GM18951 (cell line): ENCODE measurements around the gene PRKCE.
"Not testable (repeated sequence)": the region's sequence is repeated elsewhere in the genome, so short reads cannot be mapped to it uniquely, and the experiment has no call there.

Experiments
- POLR2A ChIP-seq: IDR thresholded peaks from 4 replicates; pipeline ENCODE4 v1.6.1; 2011; ENCODE audit warnings: mild to moderate bottlenecking; ENCODE audit not compliant: insufficient read length, insufficient read depth; ENCODE audit errors: extremely low read depth
- in situ Hi-C: fragments of 300-500 bp; cut with MboI; formaldehyde crosslinking; loops from one replicate; pipeline ENCODE4 v1.12.0; 2022; ENCODE audit warnings: low sequenced_read_pairs, mixed read lengths, inconsistent platforms; ENCODE audit not compliant: unreplicated experiment

The PRKCE gene

GRCh38 chr2:45907592-45907991, 256.1 kb downstream of the PRKCE start:
- no peak for TF ChIP-seq POLR2A
- in situ Hi-C loops = no loop called here

- TF ChIP-seq POLR2A = no peak
- in situ Hi-C loops = no loop called here
Observed at GRCh38 chr2:45908316-45909170, 257.1 kb downstream of the PRKCE start.

GRCh38 chr2:45909171-45909565, 257.7 kb downstream of the PRKCE start:
- no peak for TF ChIP-seq POLR2A
- in situ Hi-C loops = no loop called here

GRCh38 chr2:45909677-45910191, 258.3 kb downstream of the PRKCE start:
- in situ Hi-C loops = no loop called here
- no peak for TF ChIP-seq POLR2A

GRCh38 chr2:45910473-45911060, 259.1 kb downstream of the PRKCE start:
- in situ Hi-C loops = no loop called here
- TF ChIP-seq POLR2A = no peak

GRCh38 chr2:45911538-45911937, 260.1 kb downstream of the PRKCE start:
- TF ChIP-seq POLR2A = no peak
- in situ Hi-C loops = no loop called here

GRCh38 chr2:45912109-45912508, 260.6 kb downstream of the PRKCE start:
- in situ Hi-C loops = no loop called here
- TF ChIP-seq POLR2A = no peak

GRCh38 chr2:45913539-45913938, 262.1 kb downstream of the PRKCE start:
- TF ChIP-seq POLR2A = no peak
- in situ Hi-C loops = no loop called here

- in situ Hi-C loops = no loop called here
- TF ChIP-seq POLR2A = no peak
Observed at GRCh38 chr2:45915523-45915922, 264.0 kb downstream of the PRKCE start.

GRCh38 chr2:45917561-45918176, 266.2 kb downstream of the PRKCE start:
- in situ Hi-C loops = not testable (repeated sequence)

- in situ Hi-C loops = no loop called here
- TF ChIP-seq POLR2A = no peak
Observed at GRCh38 chr2:45918463-45919159, 267.1 kb downstream of the PRKCE start.

GRCh38 chr2:45919160-45919650, 267.7 kb downstream of the PRKCE start:
- in situ Hi-C loops = no loop called here
- peak; percentile 10 for TF ChIP-seq POLR2A

GRCh38 chr2:45919711-45920111, 268.2 kb downstream of the PRKCE start:
- in situ Hi-C loops = no loop called here
- TF ChIP-seq POLR2A = peak; percentile 18
